MM.1S (cell line): ENCODE data around the gene RNF25.

Experiments used
- DNase-seq: peaks from one replicate; pipeline ENCODE4 v3.0.0-alpha.2; 2015
- H2AFZ ChIP-seq: fragments of 300-600 bp; sonication (generic); 2 replicates; pipeline ENCODE4 v1.6.0; 2016; ENCODE audit warnings: antibody characterized with exemption, low read length
- H3F3A ChIP-seq: fragments of 300-600 bp; sonication (generic); 2 replicates; pipeline ENCODE4 v1.6.1; 2016; ENCODE audit warnings: mild to moderate bottlenecking, antibody characterized with exemption, low read length, moderate library complexity, mixed read lengths; ENCODE audit not compliant: insufficient read depth
- H3K27ac ChIP-seq: fragments of 300-600 bp; sonication (generic); 2 replicates; pipeline ENCODE4 v1.5.1; 2016; ENCODE audit warnings: mild to moderate bottlenecking, low read length
- H3K27me3 ChIP-seq: fragments of 300-600 bp; sonication (generic); replicated peaks from 2 replicates; pipeline ENCODE4 v1.6.0; 2016; ENCODE audit warnings: low read length; ENCODE audit not compliant: insufficient read depth
- H3K36me3 ChIP-seq: fragments of 300-600 bp; sonication (generic); replicated peaks from 2 replicates; pipeline ENCODE4 v1.6.1; 2016; ENCODE audit warnings: mild to moderate bottlenecking, low read length, mixed read lengths; ENCODE audit not compliant: insufficient read depth
- H3K4me1 ChIP-seq: fragments of 300-600 bp; sonication (generic); 2 replicates; pipeline ENCODE4 v1.6.1; 2016; ENCODE audit warnings: low read length, mixed read lengths
- H3K4me2 ChIP-seq: fragments of 300-600 bp; sonication (generic); 2 replicates; pipeline ENCODE4 v1.6.0; 2016; ENCODE audit warnings: low read depth, low read length
- H3K4me3 ChIP-seq: fragments of 300-600 bp; sonication (generic); 2 replicates; pipeline ENCODE4 v1.5.1; 2016; ENCODE audit warnings: low read length, mixed read lengths
- H3K79me2 ChIP-seq: fragments of 300-600 bp; sonication (generic); 2 replicates; pipeline ENCODE4 v1.6.1; 2016; ENCODE audit warnings: mixed run types, low read length, mixed read lengths
- H3K9ac ChIP-seq: fragments of 300-600 bp; sonication (generic); 2 replicates; pipeline ENCODE4 v1.6.1; 2016; ENCODE audit warnings: low read length, mixed read lengths
- H3K9me2 ChIP-seq: fragments of 300-600 bp; sonication (generic); replicated peaks from 2 replicates; pipeline ENCODE4 v1.6.1; 2016; ENCODE audit warnings: mild to moderate bottlenecking, low read length, mixed read lengths; ENCODE audit not compliant: insufficient read depth
- H3K9me3 ChIP-seq: fragments of 300-600 bp; sonication (generic); replicated peaks from 2 replicates; pipeline ENCODE4 v1.6.1; 2016; ENCODE audit warnings: mild to moderate bottlenecking, low read length, mixed read lengths; ENCODE audit not compliant: insufficient read depth
- H4K20me1 ChIP-seq: fragments of 300-600 bp; sonication (generic); 2 replicates; pipeline ENCODE4 v1.6.1; 2016; ENCODE audit warnings: mild to moderate bottlenecking, low read length, moderate library complexity, mixed read lengths; ENCODE audit not compliant: insufficient read depth
- CTCF ChIP-seq: fragments of 300-600 bp; sonication (generic); IDR thresholded peaks from 2 replicates; pipeline ENCODE4 v1.5.1; 2016; ENCODE audit warnings: antibody characterized with exemption, low read length, mixed read lengths
- EZH2 ChIP-seq: fragments of 300-600 bp; sonication (generic); optimal IDR thresholded peaks from 2 replicates; pipeline ENCODE3; 2017; ENCODE audit warnings: low read depth, mild to moderate bottlenecking, antibody characterized with exemption, low read length, mixed read lengths
- EZH2phosphoT487 ChIP-seq: fragments of 300-600 bp; sonication (generic); IDR thresholded peaks from 2 replicates; pipeline ENCODE4 v1.6.1; 2018; ENCODE audit warnings: antibody characterized with exemption, low read length

The RNF25 gene

GRCh38 chr2:218659988-218660358 is 11.8 kb downstream of the RNF25 start:
- Histone ChIP-seq H4K20me1 (no peaks in the 10 kb centered on the region), H3K9me2 (no peaks in the 10 kb centered on the region), H3K79me2 (peaks cover 63% of the 10 kb centered on the region), H3K9me3 (no peaks in the 10 kb centered on the region), H3K9ac (peak overlapping the region; percentile 84), H2AFZ (peak overlapping the region; percentile 86), H3K36me3 (no peaks in the 10 kb centered on the region), H3K4me1 (peaks cover 13% of the 10 kb centered on the region), H3F3A (no peaks in the 10 kb centered on the region), H3K4me2 (peak overlapping the region; percentile 94), H3K27ac (peak overlapping the region; percentile 16; the same call in 1 of the 2 replicates), H3K27me3 (no peaks in the 10 kb centered on the region), H3K4me3 (peak overlapping the region; percentile 92)
- no peak for DNase-seq
- no peak for TF ChIP-seq CTCF
- TF ChIP-seq EZH2, result no peak
- no peak for TF ChIP-seq EZH2phosphoT487

DNA sequence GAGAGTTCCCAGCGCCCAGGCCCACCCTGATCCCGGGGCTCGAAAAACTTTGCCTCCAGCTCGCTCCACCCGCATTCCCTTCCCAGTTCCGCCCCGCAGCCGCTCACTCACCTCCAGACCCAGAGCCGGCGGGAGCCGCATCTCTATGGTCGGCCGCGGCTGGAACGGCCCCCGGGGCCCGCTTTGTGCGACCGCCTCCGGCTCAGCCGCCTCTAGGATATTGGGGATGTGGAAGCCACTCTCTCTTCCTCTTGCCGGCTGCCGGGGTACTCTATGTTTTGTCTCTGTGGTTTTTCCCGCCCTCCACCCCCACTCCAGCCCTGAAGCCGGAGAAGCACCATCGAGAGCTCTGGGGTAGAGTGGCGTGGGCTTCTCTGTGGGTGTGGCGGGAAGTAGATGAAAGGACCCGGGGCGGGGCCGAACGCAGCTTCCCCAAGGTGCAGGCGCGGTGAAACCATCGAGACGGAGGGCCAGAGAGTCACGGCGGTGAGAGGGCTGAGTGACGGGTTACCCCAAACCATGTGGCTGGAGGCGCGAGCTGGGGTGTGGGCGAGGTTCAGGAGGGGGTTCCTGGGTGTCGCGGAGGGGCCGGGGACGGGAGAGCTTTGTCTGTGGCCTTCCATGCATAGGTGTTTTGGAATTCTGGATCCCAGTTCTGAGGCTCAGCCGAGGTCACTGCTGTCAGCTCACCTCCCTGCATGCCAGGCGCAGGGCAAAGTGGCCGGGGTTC is 12.4 kb downstream of the RNF25 start, which contains the start of the genes BCS1L and ZNF142:
Gene BCS1L (plus strand): TSS at position 426 of the 730 bp plus-strand sequence. CDS start 1,305 bp downstream, outside the sequence.
Gene ZNF142 (minus strand): TSS at position 366 of the 730 bp plus-strand sequence. CDS start 3,194 bp downstream, outside the sequence.
- no peaks in the 10 kb centered on the region for H3K9me2 ChIP-seq
- no peak for TF ChIP-seq CTCF
- no peak for TF ChIP-seq EZH2phosphoT487
- no peak for TF ChIP-seq EZH2
- peak within 1 kb of the TSS; percentile 94 for H3K4me2 ChIP-seq
- H3K4me1 ChIP-seq, result peaks cover 13% of the 10 kb centered on the region
- H3K9me3 ChIP-seq, result no peaks in the 10 kb centered on the region
- H3K27me3 ChIP-seq, result no peaks in the 10 kb centered on the region
- H4K20me1 ChIP-seq, result no peaks in the 10 kb centered on the region
- H3K36me3 ChIP-seq, result no peaks in the 10 kb centered on the region
- H3K27ac ChIP-seq, result peak within 1 kb of the TSS; percentile 56; the same call in 1 of the 2 replicates
- peak; percentile 96 for DNase-seq
- peaks cover 69% of the 10 kb centered on the region for H3K79me2 ChIP-seq
- H3K9ac ChIP-seq, result peak within 1 kb of the TSS; percentile 84
- no peaks in the 10 kb centered on the region for H3F3A ChIP-seq
- H2AFZ ChIP-seq, result peak within 1 kb of the TSS; percentile 86
- peak within 1 kb of the TSS; percentile 92 for H3K4me3 ChIP-seq

DNA sequence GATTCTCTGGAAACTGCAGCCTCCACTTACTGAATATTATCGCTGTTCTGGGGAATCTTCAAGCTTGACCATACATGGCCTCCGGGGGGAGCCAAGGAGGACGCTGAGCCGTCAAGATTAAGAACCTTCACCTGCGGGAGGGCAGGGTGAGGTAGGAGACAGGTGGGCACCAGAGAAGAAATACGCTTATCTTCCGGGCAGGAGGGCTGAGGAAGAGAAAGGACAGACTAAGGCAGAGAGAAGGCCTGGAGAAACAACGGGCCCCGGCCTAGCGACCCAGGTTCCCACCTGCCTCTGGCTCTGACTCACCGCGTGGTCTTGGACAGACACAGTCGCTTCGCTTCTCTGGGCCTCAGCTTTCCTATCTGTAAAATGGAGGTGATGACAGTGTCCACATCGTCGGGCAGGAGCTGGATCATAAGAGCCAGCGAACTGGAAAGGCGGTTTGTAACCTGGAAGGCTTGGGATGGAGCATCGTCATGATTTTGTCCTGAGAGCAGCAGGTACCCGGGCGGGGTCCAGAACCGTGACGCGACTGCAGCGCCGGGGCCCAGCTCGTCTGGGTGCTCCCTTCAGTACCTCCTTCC is 13.0 kb downstream of the RNF25 start:
- TF ChIP-seq CTCF, result peak; percentile 69
- no peak for TF ChIP-seq EZH2
- TF ChIP-seq EZH2phosphoT487, result no peak
- peaks cover 13% of the 10 kb centered on the region for H3K4me1 ChIP-seq
- H3K36me3 ChIP-seq, result no peaks in the 10 kb centered on the region

More for the DNA sequence above, 13.0 kb downstream of the RNF25 start:
- Histone ChIP-seq H3K9ac (peak overlapping the region; percentile 84), H3K27me3 (no peaks in the 10 kb centered on the region), H4K20me1 (no peaks in the 10 kb centered on the region), H3K9me2 (no peaks in the 10 kb centered on the region), H3F3A (no peaks in the 10 kb centered on the region), H2AFZ (peak overlapping the region; percentile 86), H3K9me3 (no peaks in the 10 kb centered on the region), H3K79me2 (peaks cover 70% of the 10 kb centered on the region), H3K4me3 (peak overlapping the region; percentile 92), H3K27ac (peak overlapping the region; percentile 56; the same call in 1 of the 2 replicates), H3K4me2 (peak overlapping the region; percentile 59)
- peak; percentile 85 for DNase-seq
